HS-27A (cell line): ENCODE results near the gene MRPS27.
A peak's percentile ranks its signal among the peaks of the same experiment; 100 is the strongest.

Source experiments
- DNase-seq: peaks from one replicate; pipeline ENCODE4 v3.0.0-alpha.2; 2012; ENCODE audit warnings: low read depth, missing footprints

Gene MRPS27

GRCh38 chr5:72319976-72320752 lies at the start of gene MRPS27, which contains the start of gene PTCD2:
Gene MRPS27 (minus strand): TSS chr5:72320240. CDS start chr5:72320221, 19 bp downstream.
Gene PTCD2 (plus strand): TSS chr5:72320373. CDS start chr5:72320383, 10 bp downstream.
- DNase-seq: peak; percentile 80

DNA sequence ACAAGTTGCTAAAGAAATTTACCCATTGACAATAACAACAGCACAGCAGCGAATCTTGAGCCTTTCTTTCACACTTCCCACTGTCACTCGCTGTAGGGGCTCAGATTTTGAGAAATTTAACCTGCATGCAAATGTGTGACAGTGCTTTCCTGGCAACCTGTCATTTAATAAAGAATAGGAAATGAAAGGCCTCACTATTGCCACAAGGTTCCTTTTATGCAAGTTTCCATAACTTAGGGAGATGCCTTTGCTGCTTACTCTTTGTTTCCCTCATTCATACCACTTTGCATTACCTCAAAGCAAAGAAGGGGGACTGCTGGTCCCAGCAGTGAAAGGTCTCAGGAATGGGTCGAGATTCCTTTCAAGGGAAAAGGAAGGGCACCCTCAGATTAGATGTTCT lies 49.7 kb upstream of the MRPS27 start:
- DNase-seq: no peak

- DNase-seq: no peak
Measured at GRCh38 chr5:72369301-72369700, 49.3 kb upstream of the MRPS27 start.

DNA sequence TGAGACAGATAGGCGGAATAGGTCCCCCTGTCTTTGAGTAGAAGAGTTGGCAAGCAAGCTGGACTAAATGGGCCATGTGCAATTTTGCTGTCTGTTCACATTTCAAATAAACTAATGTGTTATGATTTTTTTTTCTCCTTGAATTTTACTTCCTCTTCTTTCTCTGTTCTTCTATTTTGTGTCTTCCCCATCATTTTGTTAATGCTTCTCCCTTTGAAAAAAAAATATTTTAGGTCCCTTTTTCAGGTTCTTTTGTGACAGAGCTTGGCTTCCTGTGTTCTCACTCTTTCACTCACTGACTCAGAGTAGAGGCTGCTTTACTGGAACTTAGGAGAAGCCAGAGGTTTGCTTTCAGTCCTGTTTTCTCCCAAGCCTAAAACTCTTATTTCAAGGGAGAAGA lies 48.2 kb upstream of the MRPS27 start:
- no peak for DNase-seq

- DNase-seq: no peak
Measured at GRCh38 chr5:72366324-72366976, 46.4 kb upstream of the MRPS27 start.

DNA sequence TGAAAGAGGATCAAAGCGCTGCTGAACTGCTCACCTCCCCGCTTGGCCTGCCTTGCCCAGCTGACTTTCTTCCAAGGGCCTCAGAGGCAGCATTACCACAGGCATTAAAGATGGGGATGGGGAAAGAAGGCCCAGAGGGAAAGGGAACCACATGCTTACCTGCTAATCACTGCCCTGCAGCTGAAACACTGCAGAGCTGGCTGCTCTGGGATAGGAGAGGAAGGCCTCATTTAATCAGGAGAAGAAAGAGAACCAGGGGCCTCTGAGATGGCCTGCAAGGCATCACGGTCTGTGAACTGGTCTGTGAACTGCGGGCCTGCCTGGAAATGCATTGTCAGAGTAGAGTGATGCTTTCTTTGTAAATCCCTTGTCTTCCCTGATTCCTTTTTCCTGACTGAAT lies 44.9 kb upstream of the MRPS27 start:
- no peak for DNase-seq

DNA sequence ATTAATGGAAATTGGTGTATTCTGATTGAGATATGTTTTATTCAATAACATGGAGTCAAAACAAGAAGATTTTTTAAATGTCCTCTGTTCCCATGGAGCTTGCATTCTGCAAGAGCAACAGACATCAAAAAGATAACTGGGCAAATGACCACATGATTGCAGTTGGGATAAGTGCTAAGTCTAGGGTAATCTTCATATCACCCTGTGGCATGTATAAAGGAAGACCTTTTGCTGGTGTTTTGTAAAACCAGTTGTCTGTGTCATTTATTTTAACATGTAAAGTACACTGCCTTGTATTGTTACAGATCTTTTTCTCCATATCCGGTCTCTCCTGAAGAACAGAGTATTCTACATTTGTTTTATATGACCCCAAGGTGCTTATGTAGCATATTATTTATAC lies 44.1 kb upstream of the MRPS27 start:
- no peak for DNase-seq

DNA sequence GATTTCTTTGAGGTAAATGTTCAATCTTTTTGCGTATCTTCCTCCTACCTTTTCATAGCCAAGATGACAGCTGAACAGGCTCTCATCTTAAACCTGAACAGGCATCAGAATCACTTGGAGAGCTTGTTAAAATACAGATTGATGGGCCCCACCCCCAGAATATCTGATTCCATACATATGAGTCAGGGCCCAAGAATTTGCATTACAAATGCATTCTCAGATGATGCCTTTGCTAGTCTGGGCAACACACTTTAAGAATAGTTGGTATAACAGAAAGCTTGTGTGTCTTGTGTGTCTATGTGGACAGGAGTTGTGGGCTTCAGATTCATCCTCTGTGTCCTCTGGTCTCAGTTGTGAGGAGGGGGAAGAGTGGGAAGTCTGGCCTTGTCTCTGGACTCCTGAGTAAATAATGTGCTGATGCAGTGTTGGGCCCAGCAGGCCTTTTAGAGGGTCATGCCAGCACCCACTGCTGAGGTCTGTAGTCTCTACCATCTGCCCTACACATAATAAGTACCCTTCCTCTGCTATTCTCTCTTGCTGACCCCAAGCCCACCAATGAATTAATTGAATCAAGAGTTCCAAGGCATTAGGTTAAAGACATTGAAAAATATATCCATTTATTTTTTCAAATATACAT lies 43.2 kb upstream of the MRPS27 start:
- peak; percentile 73 for DNase-seq

GRCh38 chr5:72359886-72360285 lies 39.8 kb upstream of the MRPS27 start:
- DNase-seq: no peak

DNA sequence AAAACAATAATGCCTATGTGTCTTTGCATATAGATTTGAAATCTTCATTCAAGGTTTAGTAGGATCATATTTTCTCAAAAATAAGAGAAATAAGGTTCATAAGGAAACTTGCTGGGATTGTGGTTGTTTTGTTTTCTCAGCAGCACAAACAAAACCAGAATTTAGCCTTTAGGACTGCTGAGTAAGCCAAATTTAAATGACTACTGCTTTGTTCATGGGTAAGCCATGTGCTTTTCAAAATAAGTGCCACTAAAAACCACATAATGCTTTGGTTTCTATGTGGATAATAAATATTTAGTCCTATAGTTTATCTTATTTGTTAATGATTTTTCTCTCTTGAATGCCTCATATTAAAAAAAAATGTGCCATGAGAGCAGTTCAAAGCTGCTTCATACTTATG lies 38.9 kb upstream of the MRPS27 start:
- DNase-seq: no peak

DNA sequence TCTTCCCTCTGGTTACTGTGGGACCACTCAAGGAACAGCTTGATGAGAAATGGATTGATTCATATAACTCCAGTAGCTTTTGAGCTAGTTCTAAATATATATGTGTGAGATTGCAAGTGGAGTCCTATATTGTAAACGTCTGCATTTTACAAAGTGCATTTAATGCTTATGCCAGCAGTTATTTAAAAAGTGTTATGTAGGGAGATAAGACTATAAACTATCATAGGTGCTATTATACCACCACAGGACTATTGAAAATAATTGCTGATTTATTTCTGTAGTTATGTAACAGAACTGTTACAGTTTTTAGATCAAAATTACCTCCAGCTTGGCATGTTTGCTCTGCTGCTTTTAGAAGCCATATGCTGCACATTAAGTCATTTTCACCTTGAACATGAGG lies 36.3 kb upstream of the MRPS27 start:
- no peak for DNase-seq

DNA sequence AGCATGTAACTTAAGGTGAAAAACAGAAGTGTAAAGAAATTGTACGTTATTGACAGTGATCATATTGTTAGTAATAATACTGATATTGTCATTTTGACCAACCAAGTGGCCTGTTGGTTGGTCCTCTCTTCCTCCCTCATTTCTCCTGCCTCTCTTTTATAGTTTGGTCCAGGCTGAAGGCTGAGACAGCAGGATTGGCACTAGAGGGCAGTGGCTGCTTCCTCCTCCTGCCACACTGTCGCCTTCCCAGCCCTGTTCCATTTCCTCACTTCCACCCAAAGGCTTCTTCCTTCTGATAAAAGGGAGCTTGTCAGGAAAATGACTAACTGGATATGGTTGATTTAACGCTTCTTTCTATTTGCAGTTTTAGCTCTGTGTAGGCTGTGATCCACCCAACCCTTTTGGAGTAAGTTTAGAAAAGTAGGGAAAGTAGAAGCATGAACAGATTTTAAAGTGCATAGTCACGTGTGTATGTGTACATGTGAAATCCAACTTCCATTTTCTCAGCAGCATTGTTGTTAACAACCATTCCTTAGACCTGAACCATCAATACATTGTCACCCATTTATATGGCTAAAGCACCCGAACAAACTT lies 35.8 kb upstream of the MRPS27 start:
- DNase-seq: no peak

GRCh38 chr5:72353046-72353445 lies 33.0 kb upstream of the MRPS27 start:
- no peak for DNase-seq

- no peak for DNase-seq
Measured at GRCh38 chr5:72352616-72353015, 32.6 kb upstream of the MRPS27 start.

DNA sequence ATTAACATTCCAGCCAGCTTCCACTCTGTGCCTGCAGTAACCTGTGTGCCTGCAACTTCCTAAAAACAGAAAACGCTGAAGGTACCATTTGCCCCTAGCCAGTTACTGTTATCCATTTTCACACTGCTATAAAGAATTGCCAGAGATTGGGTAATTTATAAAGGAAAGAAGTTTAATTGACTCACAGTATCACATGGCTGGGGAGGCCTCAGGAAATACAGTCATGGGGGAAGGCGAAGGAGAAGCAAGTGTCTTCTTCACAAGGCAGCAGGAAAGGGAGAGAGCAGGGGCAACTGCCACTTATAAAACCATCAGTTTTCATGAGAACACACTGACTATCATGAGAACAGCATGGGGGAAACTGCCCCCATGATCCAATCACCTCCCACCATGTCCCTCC lies 31.3 kb upstream of the MRPS27 start:
- DNase-seq: no peak

DNA sequence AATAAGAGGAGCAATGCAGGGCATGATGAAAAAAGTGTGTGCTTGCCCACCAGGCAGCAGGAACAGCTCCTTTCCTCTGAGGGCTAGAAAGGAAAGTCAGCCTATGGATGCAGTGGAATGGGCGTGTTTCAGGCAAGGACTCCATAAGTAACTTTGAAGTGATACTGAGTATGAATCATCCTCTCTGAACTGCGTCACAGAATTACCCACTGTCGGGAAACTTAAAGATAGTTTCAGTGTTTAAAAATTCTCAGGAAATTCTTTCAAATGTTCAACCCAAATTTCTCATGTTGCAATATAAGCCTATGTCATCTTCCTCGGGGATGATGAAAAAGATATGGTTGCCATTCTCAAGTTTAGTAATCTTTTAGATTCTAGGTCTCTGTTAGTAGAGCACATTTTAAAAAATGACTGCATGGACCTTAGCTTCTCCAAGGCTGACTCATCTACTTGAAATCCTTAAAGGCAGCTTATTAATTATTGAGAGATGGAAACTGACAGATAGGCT lies 27.8 kb upstream of the MRPS27 start:
- peak; percentile 59 for DNase-seq

DNA sequence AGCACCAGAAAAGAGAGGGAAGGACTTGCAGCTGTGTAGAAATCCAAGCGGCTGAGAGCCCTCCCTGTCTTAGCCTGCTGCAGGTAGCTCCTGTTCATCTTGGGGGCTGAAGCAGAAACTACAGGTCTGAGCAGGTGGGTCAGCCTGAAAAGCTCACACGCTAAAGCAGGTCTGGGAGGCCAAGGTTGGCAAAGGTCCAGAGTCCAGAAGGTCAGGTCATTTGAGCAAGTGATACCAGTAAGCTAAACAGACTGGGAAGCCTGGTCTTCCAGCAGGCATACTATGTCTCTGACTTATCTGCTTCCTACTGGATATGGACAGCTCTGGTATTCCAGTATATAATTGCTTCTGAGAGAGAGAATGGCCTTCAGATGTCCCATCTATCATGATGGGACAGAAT lies 26.4 kb upstream of the MRPS27 start:
- DNase-seq: no peak

- no peak for DNase-seq
Measured at GRCh38 chr5:72338689-72339209, 18.7 kb upstream of the MRPS27 start.

DNA sequence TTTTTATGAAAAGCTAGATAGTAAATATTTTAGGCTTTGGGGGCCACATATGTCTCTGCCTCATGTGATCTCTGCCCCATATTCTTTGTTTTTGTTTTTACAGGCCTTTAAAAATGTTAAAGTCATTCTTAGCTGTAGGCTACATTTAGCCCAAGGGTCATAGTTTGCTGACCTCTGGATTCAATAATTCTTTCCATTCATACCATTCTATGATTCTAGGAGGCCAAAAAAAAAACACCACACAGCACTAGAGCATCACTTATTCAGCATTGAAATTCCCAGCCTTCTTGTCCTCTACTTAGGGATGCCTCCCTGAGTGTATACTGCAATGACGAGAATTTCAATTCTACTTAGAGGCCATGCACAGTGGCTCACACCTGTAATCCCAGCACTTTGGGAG lies 17.1 kb upstream of the MRPS27 start:
- DNase-seq: no peak

DNA sequence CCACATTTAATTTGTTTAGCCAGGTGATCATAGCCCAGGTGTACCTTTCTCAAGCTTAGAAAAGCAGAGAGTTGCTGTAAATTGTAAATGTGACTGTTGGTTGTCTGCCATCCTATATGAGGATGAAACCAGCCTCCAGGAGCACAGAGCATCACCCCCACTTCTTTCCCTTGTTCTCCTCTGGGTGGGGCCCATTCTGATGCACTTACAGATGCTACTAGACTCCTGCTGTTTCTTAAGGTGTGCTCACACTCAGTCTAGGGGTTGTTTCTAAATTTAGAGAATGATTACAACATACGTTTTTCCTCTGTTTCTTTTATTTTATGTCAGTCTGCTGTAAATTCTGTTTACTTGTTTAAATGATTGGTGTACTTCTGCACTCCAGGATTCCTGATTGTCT lies 10.7 kb upstream of the MRPS27 start:
- no peak for DNase-seq

- no peak for DNase-seq
Measured at GRCh38 chr5:72328172-72328571, 8.1 kb upstream of the MRPS27 start.

- DNase-seq: no peak
Measured at GRCh38 chr5:72326306-72326649, 6.2 kb upstream of the MRPS27 start.
